Spleen (tissue), 7 donors: Measurements from ENCODE around the gene HLA-B.

ENCODE experiments used
- CTCF ChIP-seq, 11 experiments: fragments of 200-600 bp in 7 of 11; fragments of 450-650 bp in 4 of 11; sonication (generic) in 4 of 11; IDR thresholded peaks in 8 of 11; conservative IDR thresholded peaks in 3 of 11; 1 replicate in 7 of 11; 2 replicates in 4 of 11; pipeline versions ENCODE4 v1.4.0 to v1.8.0; 2016 to 2021; ENCODE audit warnings: antibody characterized with exemption in 11 of 11, inconsistent platforms in 4 of 11, mild to moderate bottlenecking in 1 of 11
- POLR2A ChIP-seq, 3 donors: fragments of 450-650 bp; IDR thresholded peaks; one replicate each; pipeline ENCODE4 v1.5.1; 2017; ENCODE audit warnings: antibody characterized with exemption in 3 of 3, mild to moderate bottlenecking in 1 of 3
- POLR2AphosphoS5 ChIP-seq, 3 donors: sonication (generic); formaldehyde crosslinking; IDR thresholded peaks; one replicate each; pipeline ENCODE4 v1.5.1; 2017; ENCODE audit warnings: antibody characterized with exemption in 3 of 3
- donor health status: DM: no; HTN: no; CAD: no; lungs with moderate emphysema.
- donor health status: DM: no; HTN: no; CAD: no.
- donor health status: DM: no; HTN: no; CAD: no.

- TF ChIP-seq CTCF (IDR thresholded peaks at IDR 0.05 in 8 of 11, conservative IDR thresholded peaks at IDR 0.05 in 3 of 11): no peak
- no peak for TF ChIP-seq POLR2A (IDR thresholded peaks at IDR 0.05)
- TF ChIP-seq POLR2AphosphoS5 (IDR thresholded peaks at IDR 0.05): no peak
Measured at GRCh38 chr6:31358302-31358701, 1.3 kb upstream of the HLA-B start.
